ENCODE measurements around the gene PIR.

DNA sequence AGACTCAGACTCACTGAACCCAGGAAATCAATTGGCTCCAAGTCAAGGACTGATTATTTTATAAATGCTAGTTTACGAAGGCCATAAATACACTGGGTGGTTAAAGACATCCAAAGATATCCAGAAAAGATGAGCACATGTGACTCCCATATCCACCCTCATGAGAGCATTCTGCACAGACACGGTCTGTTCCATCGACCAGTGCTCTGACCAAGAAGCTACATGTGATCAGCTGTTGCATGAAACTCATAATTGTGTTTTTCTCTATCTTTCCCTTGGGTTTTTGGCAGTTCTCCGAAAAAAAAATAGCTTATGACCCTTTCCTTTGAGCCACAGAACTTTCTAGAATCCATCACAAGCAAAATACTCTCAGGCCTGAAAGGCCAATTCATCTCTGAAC lies 2.7 kb upstream of the PIR start:
- TF ChIP-seq, protein P1, sequence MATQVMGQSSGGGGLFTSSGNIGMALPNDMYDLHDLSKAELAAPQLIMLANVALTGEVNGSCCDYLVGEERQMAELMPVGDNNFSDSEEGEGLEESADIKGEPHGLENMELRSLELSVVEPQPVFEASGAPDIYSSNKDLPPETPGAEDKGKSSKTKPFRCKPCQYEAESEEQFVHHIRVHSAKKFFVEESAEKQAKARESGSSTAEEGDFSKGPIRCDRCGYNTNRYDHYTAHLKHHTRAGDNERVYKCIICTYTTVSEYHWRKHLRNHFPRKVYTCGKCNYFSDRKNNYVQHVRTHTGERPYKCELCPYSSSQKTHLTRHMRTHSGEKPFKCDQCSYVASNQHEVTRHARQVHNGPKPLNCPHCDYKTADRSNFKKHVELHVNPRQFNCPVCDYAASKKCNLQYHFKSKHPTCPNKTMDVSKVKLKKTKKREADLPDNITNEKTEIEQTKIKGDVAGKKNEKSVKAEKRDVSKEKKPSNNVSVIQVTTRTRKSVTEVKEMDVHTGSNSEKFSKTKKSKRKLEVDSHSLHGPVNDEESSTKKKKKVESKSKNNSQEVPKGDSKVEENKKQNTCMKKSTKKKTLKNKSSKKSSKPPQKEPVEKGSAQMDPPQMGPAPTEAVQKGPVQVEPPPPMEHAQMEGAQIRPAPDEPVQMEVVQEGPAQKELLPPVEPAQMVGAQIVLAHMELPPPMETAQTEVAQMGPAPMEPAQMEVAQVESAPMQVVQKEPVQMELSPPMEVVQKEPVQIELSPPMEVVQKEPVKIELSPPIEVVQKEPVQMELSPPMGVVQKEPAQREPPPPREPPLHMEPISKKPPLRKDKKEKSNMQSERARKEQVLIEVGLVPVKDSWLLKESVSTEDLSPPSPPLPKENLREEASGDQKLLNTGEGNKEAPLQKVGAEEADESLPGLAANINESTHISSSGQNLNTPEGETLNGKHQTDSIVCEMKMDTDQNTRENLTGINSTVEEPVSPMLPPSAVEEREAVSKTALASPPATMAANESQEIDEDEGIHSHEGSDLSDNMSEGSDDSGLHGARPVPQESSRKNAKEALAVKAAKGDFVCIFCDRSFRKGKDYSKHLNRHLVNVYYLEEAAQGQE (tag by site-specific recombination; IDR thresholded peaks at IDR 0.05): no peak
- no peak for TF ChIP-seq ZNF416 (tag by site-specific recombination; IDR thresholded peaks at IDR 0.05)

All from HEK293 (cell line).